Heart left ventricle (tissue), 16 donors: ENCODE measurements around the gene CYP20A1. TPM values are rescaled to one million over a fixed set of nuclear protein-coding genes. Genes with fewer than 3 reads are reported as not detected.
"Not testable (repeated sequence)": the region's sequence is repeated elsewhere in the genome, so short reads cannot be mapped to it uniquely, and the experiment has no call there.

ENCODE experiments used
- ATAC-seq, 4 donors: fragments of 200-7000 bp; cut with Tn5 transposase; one replicate each; pipeline ENCODE4 v1.9.1; 2020 to 2022; ENCODE audit warnings: moderate library complexity in 4 of 4, mild to moderate bottlenecking in 3 of 4, moderate number of reproducible peaks in 1 of 4
- DNase-seq, 5 donors: peaks; one replicate each; pipeline ENCODE4 v3.0.0-alpha.2; 2020
- H3K27ac ChIP-seq, 12 donors: fragments of 200-600 bp; sonication (generic) in 4 of 12; one replicate each; pipeline versions ENCODE4 v1.5.0 to v1.8.0; 2016 to 2022; ENCODE audit warnings: mild to moderate bottlenecking in 2 of 12
- H3K27me3 ChIP-seq, 9 donors: fragments of 200-600 bp; sonication (generic) in 2 of 9; one replicate each; pipeline versions ENCODE4 v1.5.1 to v1.8.0; 2016 to 2022; ENCODE audit warnings: mild to moderate bottlenecking in 3 of 9
- H3K36me3 ChIP-seq, 9 donors: fragments of 200-600 bp; sonication (generic) in 2 of 9; one replicate each; pipeline versions ENCODE4 v1.5.0 to v1.8.0; 2018 to 2022; ENCODE audit warnings: mild to moderate bottlenecking in 2 of 9
- H3K4me1 ChIP-seq, 12 donors: fragments of 200-600 bp; sonication (generic) in 4 of 12; one replicate each; pipeline versions ENCODE4 v1.5.0 to v1.8.0; 2016 to 2022; ENCODE audit warnings: mild to moderate bottlenecking in 3 of 12
- H3K4me3 ChIP-seq, 12 donors: fragments of 200-600 bp; sonication (generic) in 4 of 12; one replicate each; pipeline versions ENCODE4 v1.5.0 to v1.8.0; 2017 to 2022; ENCODE audit warnings: mild to moderate bottlenecking in 9 of 12, moderate library complexity in 4 of 12
- H3K9me3 ChIP-seq, 12 donors: fragments of 200-600 bp; sonication (generic) in 4 of 12; one replicate each; pipeline versions ENCODE4 v1.5.0 to v1.8.0; 2016 to 2022; ENCODE audit warnings: mild to moderate bottlenecking in 1 of 12
- CTCF ChIP-seq, 12 donors: fragments of 200-600 bp; sonication (generic) in 4 of 12; IDR thresholded peaks; one replicate each; pipeline versions ENCODE4 v1.5.0 to v1.8.0; 2018 to 2022; ENCODE audit warnings: antibody characterized with exemption in 12 of 12, mild to moderate bottlenecking in 5 of 12
- POLR2A ChIP-seq, 2 donors: fragments of 450-650 bp; IDR thresholded peaks; one replicate each; pipeline ENCODE4 v1.6.1; 2017; ENCODE audit warnings: antibody characterized with exemption in 2 of 2, mild to moderate bottlenecking in 2 of 2, moderate library complexity in 2 of 2
- WGBS, 4 donors: extraction: QIAGEN DNeasy Blood & Tissue Kit in 2 of 4; methylation state at CpG; one replicate each; pipeline versions ENCODE4 v1.1.5 to v1.1.7; 2013 to 2018; 5-methylcytosine and 5-hydroxymethylcytosine counted together
- intact Hi-C, 10 donors: fragments of 100-400 bp; cut with DNase I; formaldehyde crosslinking; loops; one replicate each; pipeline versions ENCODE4 v1.11.1 to v1.14.2; 2022
- polyA plus RNA-seq, 2 donors: library from polyadenylated mRNA; stranded (reverse); fragments of 200-250 nt; gene quantifications; one replicate each; pipeline ENCODE4 v1.2.3, GENCODE V29; 2013
- total RNA-seq, 9 donors: library from RNA; depleted of rRNA in 2 of 9; stranded (reverse); fragments of >200 nt in 2 of 9; fragmentation: NEBNext Ultra II Directional in 3 of 9; extraction: Animal tissue kit (Norgen Biotek cat#: 25700) in 3 of 9; gene quantifications; one replicate each; pipeline versions ENCODE4 v1.1.0 to v1.2.4, GENCODE V29; 2016 to 2023
- donor health status: ischemic (EF 13 %, LVEDD 7.1; RV severe dilation, severe dysfunction).
- donor health status: healthy with polysubstance abuse.
- donor health status: DM: no; HTN: yes; CAD: no.
- donor health status: DM: no; HTN: no; CAD: no.
- donor health status: ischemic (EF 25% LVEDD 6.9; RV normal size, moderate dysfunction).
- donor health status: ischemic (EF 25% LVEDD 5.7; RV mildly dilated, moderate dysfunction).
- donor health status: healthy.
- donor health status: DM: yes; HTN: yes; CAD: no.
- donor health status: ischemic (EF 35%, LVEDD 5.7; RV mildly dilated, moderate dysfunction).
- donor health status: nonischemic (EF 11% LVEDD 7.7; RV severe dilation, severe dysfunction).
- donor health status: DM: yes; HTN: yes; CAD: no.
- donor health status: PGD.
- donor health status: ischemic (EF 29% LVEDD 5.4; RV normal size, mild dysfunction).
- donor health status: nonischemic (EF 23%, LVEDD 6.1; RV moderate dilation, normal function).

Gene CYP20A1
- total and polyA plus RNA-seq, 11 donors, result 5.9 to 18.8 (median 13.8) TPM

GRCh38 chr2:203341741-203342310 lies 103.0 kb downstream of the CYP20A1 start:
- WGBS, 4 donors, result 69 to 81% (median 79%) methylated on average over 2 of the region's 2 CpGs
- TF ChIP-seq POLR2A (IDR thresholded peaks at IDR 0.05), result no peak
- TF ChIP-seq CTCF (IDR thresholded peaks at IDR 0.05), result no peak
- intact Hi-C loops, result loop anchor here in 1 of 10 donors (10.0 kb wide), 1 partner anchor 63 kb away; no protein-coding TSS in a partner anchor
- no peak overlapping the region for H3K4me3 ChIP-seq
- no peaks in the 10 kb centered on the region for H3K27me3 ChIP-seq
- H3K27ac ChIP-seq, result no peak overlapping the region
- H3K36me3 ChIP-seq, result peaks cover 0 to 15% (median 3%) of the 10 kb centered on the region in 9 donors
- no peak for DNase-seq
- H3K9me3 ChIP-seq, result no peaks in the 10 kb centered on the region
- no peak for ATAC-seq
- peaks cover 0 to 42% (median 13%) of the 10 kb centered on the region in 12 donors for H3K4me1 ChIP-seq

GRCh38 chr2:203342374-203342773 lies 103.6 kb downstream of the CYP20A1 start:
- WGBS, 4 donors, result 94 to 99% (median 96%) methylated on average over 4 of the region's 4 CpGs
- not testable (repeated sequence) for ATAC-seq
- intact Hi-C loops, result loop anchor here in 1 of 10 donors (10.0 kb wide), 1 partner anchor 62 kb away; no protein-coding TSS in a partner anchor

GRCh38 chr2:203344667-203345066 lies 105.8 kb downstream of the CYP20A1 start:
- no peak overlapping the region for H3K27ac ChIP-seq
- 92 to 98% (median 98%) methylated on average over 12 of the region's 12 CpGs for WGBS, 4 donors
- no peaks in the 10 kb centered on the region for H3K27me3 ChIP-seq
- no peak for TF ChIP-seq POLR2A (IDR thresholded peaks at IDR 0.05)
- no peak for TF ChIP-seq CTCF (IDR thresholded peaks at IDR 0.05)
- ATAC-seq, result no peak
- H3K4me3 ChIP-seq, result no peak overlapping the region
- no peaks in the 10 kb centered on the region for H3K9me3 ChIP-seq
- no peak for DNase-seq
- H3K36me3 ChIP-seq, result peaks cover 0 to 15% (median 3%) of the 10 kb centered on the region in 9 donors
- H3K4me1 ChIP-seq, result peaks cover 0 to 39% (median 14%) of the 10 kb centered on the region in 12 donors
- intact Hi-C loops, result loop anchor here in 1 of 10 donors (10.0 kb wide), 1 partner anchor 60 kb away; no protein-coding TSS in a partner anchor

More at GRCh38 chr2:203342374-203342773, 103.6 kb downstream of the CYP20A1 start:
- H3K4me3 ChIP-seq, DNase-seq, H3K27ac ChIP-seq, H3K9me3 ChIP-seq, H3K27me3 ChIP-seq: not testable (repeated sequence)
- H3K36me3 ChIP-seq, result peaks cover 0 to 15% (median 3%) of the 10 kb centered on the region in 9 donors
- H3K4me1 ChIP-seq, result peaks cover 0 to 47% (median 16%) of the 10 kb centered on the region in 12 donors

- ATAC-seq, result no peak
- Histone ChIP-seq H3K27me3 (no peaks in the 10 kb centered on the region), H3K9me3 (no peaks in the 10 kb centered on the region), H3K36me3 (peaks cover 0 to 17% (median 3%) of the 10 kb centered on the region in 9 donors), H3K4me3 (no peak overlapping the region), H3K4me1 (peaks cover 0 to 21% (median 7%) of the 10 kb centered on the region in 12 donors), H3K27ac (peak overlapping the region in 1 of 12 donors; percentile 1)
- 68 to 76% (median 72%) methylated on average over 1 of the region's 1 CpG for WGBS, 4 donors
- TF ChIP-seq POLR2A (IDR thresholded peaks at IDR 0.05) (no peak), CTCF (IDR thresholded peaks at IDR 0.05) (no peak)
- DNase-seq, result no peak
- intact Hi-C loops, result loop anchor here in 1 of 10 donors (10.0 kb wide), 1 partner anchor 58 kb away; no protein-coding TSS in a partner anchor
Measured at GRCh38 chr2:203346612-203347011, 107.8 kb downstream of the CYP20A1 start.
